Measurements from ENCODE around the gene CHURC1. TPM values are rescaled to one million over a fixed set of nuclear protein-coding genes. Genes with fewer than 3 reads are reported as not detected.
A peak's percentile ranks its signal among the peaks of the same experiment; 100 is the strongest.

Gene CHURC1
- total RNA-seq, 4 donors from 2014 or later, result 52.4 to 79.2 (median 63.8) TPM

DNA sequence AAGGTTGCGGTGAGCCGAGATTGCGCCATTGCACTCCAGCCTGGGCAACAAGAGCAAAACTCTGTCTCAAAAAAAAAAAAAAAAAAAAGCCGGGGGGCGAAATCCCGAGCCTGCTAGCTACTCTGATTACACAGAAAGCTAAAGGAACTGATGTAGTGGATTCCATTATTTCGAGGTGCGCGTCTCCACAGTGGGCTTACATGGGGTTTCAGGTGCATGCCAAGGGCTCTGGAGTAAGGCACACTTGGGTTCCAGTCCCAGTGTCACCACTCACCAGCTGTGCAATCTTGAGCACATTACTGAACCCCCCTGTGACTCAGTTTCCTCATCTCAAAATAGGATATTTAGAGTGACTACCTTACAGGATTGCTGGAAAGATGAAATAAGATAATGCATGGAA, 59.6 kb downstream of the CHURC1 start:
- no peak overlapping the region for H3K4me3 ChIP-seq (ENCODE audit: low read depth, poor library complexity, severe bottlenecking)
- intact Hi-C loops (cut with DNase I; ENCODE audit: low total_unique reads), result loop anchor here (10.0 kb wide), 1 partner anchor 149 kb away; no protein-coding TSS in a partner anchor
- WGBS, 2 donors, result 95 to 96% methylated on average over 9 of the region's 9 CpGs
- peak in 1 of 2 donors; percentile 53 for DNase-seq (ENCODE audit: low spot score in 2 of 2)
- no peak for TF ChIP-seq POLR2A (IDR thresholded peaks at IDR 0.05)
- TF ChIP-seq, protein P1, sequence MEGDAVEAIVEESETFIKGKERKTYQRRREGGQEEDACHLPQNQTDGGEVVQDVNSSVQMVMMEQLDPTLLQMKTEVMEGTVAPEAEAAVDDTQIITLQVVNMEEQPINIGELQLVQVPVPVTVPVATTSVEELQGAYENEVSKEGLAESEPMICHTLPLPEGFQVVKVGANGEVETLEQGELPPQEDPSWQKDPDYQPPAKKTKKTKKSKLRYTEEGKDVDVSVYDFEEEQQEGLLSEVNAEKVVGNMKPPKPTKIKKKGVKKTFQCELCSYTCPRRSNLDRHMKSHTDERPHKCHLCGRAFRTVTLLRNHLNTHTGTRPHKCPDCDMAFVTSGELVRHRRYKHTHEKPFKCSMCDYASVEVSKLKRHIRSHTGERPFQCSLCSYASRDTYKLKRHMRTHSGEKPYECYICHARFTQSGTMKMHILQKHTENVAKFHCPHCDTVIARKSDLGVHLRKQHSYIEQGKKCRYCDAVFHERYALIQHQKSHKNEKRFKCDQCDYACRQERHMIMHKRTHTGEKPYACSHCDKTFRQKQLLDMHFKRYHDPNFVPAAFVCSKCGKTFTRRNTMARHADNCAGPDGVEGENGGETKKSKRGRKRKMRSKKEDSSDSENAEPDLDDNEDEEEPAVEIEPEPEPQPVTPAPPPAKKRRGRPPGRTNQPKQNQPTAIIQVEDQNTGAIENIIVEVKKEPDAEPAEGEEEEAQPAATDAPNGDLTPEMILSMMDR (IDR thresholded peaks at IDR 0.05), result no peak

GRCh38 chr14:64974563-64974962, 60.3 kb downstream of the CHURC1 start:
- TF ChIP-seq, protein P1 (IDR thresholded peaks at IDR 0.05), result no peak
- TF ChIP-seq POLR2A (IDR thresholded peaks at IDR 0.05), result no peak
- intact Hi-C loops (cut with DNase I; ENCODE audit: low total_unique reads), result loop anchor here (10.0 kb wide), 1 partner anchor 150 kb away; no protein-coding TSS in a partner anchor
- DNase-seq (ENCODE audit: low spot score in 2 of 2), result peak in 1 of 2 donors; percentile 45
- H3K4me3 ChIP-seq (ENCODE audit: low read depth, poor library complexity, severe bottlenecking), result no peak overlapping the region
- 69 to 80% methylated on average over 8 of the region's 8 CpGs for WGBS, 2 donors

GRCh38 chr14:64979336-64980074, 65.2 kb downstream of the CHURC1 start:
- intact Hi-C loops (cut with DNase I; ENCODE audit: low total_unique reads), result loop anchor here (10.0 kb wide), 1 partner anchor 155 kb away; no protein-coding TSS in a partner anchor
- TF ChIP-seq POLR2A (IDR thresholded peaks at IDR 0.05), result no peak
- TF ChIP-seq, protein P1 (IDR thresholded peaks at IDR 0.05), result no peak
- H3K4me3 ChIP-seq (ENCODE audit: low read depth, poor library complexity, severe bottlenecking), result no peak overlapping the region
- WGBS, 2 donors, result 86% methylated on average over 5 of the region's 5 CpGs
- DNase-seq (ENCODE audit: low spot score in 2 of 2), result peak in 1 of 2 donors; percentile 50

DNA sequence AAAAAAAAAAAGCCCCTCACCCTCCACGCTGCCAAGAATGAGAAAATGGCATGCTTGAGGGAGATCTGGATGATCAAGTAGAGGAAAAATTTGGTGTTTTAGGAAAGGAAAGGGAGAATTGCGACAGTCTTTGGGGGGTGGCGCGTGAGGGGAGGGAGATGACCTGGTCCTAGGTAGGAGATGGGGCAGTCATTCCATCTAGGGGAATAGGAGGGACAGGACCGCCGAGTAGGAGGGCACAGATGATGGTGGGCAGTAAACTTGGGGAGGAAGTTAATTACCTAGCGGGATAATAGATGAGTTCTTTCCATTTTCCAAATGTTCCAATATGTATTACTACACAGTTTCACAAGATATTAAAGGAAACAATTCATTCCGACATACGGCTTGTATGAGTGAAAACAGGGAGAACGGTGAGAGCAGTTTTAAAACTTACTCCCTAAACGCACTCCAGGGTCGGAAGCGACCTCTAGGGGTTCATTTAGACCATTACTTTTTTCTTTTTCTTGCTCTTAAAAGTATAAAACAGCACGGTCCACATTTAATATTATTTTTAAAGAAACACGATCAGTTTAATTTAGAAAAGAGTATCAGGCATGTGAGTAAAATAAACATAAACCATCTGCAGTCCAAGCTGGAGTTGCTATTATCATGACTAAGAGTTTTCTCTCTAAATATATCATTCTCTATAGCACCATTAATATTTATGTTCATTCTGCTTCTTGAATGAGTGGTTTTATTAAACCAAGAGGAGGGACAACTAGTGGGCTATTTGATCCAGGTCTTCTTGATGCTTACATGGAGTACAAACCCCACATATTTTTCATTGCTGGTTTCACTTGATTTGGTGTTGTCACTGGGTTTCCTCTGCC, 69.4 kb downstream of the CHURC1 start:
- TF ChIP-seq, protein P1 (IDR thresholded peaks at IDR 0.05), result no peak
- no peak for TF ChIP-seq POLR2A (IDR thresholded peaks at IDR 0.05)
- WGBS, 2 donors, result 4 to 9% methylated on average over 15 of the region's 15 CpGs
- intact Hi-C loops (cut with DNase I; ENCODE audit: low total_unique reads), result no loop called here
- DNase-seq (ENCODE audit: low spot score in 2 of 2), result peak in 1 of 2 donors; percentile 76
- H3K4me3 ChIP-seq (ENCODE audit: low read depth, poor library complexity, severe bottlenecking), result no peak overlapping the region

Other genes starting within 250 kb of the CHURC1 start
- gene PLEKHG3, start 210.0 kb upstream of the CHURC1 start, total RNA-seq, result 100 to 1,000 TPM in 3 of 4 donors, 10 to 100 TPM in 1; 92.9 to 178 (median 125) TPM
- 1 to 10 TPM in 2 of 4 donors, under 1 TPM in 2; 0.34 to 1.3 (median 0.92) TPM for gene SPTB, start 34.5 kb upstream of the CHURC1 start, total RNA-seq
- gene GPX2, start 28.3 kb downstream of the CHURC1 start, total RNA-seq, result 10 to 100 TPM in 3 of 4 donors, 1 to 10 TPM in 1; 1.9 to 37.6 (median 21.0) TPM
- gene RAB15, start 57.9 kb downstream of the CHURC1 start, total RNA-seq, result 1 to 10 TPM; 5.5 to 9.4 (median 7.2) TPM
- 10 to 100 TPM; 34.0 to 48.6 (median 38.8) TPM for gene FNTB, start 72.4 kb downstream of the CHURC1 start, total RNA-seq
- 100 to 1,000 TPM in 1 of 4 donors, 10 to 100 TPM in 3; 61.0 to 126 (median 65.6) TPM for gene MAX, start 188.1 kb downstream of the CHURC1 start, total RNA-seq